B cell (primary cell): Measurements from ENCODE around the gene USO1.

Source experiments
- EZH2 ChIP-seq: IDR thresholded peaks from 2 replicates; pipeline ENCODE4 v1.6.1; 2012; ENCODE audit warnings: borderline replicate concordance, low read depth, mild to moderate bottlenecking, moderate library complexity, low read length; ENCODE audit not compliant: insufficient read depth, poor library complexity, severe bottlenecking
- TF ChIP-seq, protein P1 (sequence below): fragments of 200-600 bp; IDR thresholded peaks from one replicate; pipeline ENCODE4 v1.8.0; 2022; ENCODE audit warnings: antibody characterized with exemption, mild to moderate bottlenecking

DNA sequence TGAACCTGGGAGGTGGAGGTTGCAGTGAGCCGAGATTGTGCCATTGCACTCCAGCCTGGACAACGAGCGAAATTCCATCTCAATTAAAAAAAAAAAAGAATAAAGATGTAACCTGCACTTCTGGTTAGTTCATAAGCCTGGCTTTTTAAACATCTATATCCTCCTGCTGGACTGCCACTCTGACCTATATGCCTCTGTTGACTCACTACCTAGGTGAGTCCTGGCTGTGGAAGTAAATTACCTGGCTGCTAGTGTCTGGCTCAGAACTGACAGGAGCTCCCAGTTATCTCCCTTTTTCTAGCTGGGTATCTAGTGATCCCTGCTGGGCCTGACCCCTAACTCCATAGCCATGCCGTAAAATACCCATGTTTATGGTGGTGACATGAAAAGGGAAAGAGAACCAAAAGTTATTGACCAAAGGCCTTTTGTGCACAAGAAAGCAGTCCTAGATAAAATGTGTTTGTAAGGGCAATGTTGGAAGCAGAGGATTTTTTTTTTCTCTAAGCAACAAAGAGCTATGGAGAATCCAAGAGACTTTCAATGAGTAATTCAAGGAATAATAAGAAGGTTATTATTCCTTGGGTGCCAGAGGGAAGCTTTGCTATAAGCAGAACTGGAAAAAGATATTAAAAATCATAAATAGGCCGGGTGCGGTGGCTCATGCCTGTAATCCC, 40.8 kb upstream of the USO1 start:
- TF ChIP-seq, protein P1, sequence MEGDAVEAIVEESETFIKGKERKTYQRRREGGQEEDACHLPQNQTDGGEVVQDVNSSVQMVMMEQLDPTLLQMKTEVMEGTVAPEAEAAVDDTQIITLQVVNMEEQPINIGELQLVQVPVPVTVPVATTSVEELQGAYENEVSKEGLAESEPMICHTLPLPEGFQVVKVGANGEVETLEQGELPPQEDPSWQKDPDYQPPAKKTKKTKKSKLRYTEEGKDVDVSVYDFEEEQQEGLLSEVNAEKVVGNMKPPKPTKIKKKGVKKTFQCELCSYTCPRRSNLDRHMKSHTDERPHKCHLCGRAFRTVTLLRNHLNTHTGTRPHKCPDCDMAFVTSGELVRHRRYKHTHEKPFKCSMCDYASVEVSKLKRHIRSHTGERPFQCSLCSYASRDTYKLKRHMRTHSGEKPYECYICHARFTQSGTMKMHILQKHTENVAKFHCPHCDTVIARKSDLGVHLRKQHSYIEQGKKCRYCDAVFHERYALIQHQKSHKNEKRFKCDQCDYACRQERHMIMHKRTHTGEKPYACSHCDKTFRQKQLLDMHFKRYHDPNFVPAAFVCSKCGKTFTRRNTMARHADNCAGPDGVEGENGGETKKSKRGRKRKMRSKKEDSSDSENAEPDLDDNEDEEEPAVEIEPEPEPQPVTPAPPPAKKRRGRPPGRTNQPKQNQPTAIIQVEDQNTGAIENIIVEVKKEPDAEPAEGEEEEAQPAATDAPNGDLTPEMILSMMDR, result no peak
- no peak for TF ChIP-seq EZH2
